Temporal lobe (tissue), 2 donors: ENCODE data around the gene PEX19. TPM values are rescaled to one million over a fixed set of nuclear protein-coding genes. Genes with fewer than 3 reads are reported as not detected.

Source experiments
- small RNA-seq: library from RNA; depleted of rRNA; stranded (forward); fragments of <200 nt; gene quantifications from one replicate; pipeline ENCODE3, GENCODE V24; 2014; ENCODE audit warnings: low replicate concordance
- total RNA-seq: library from RNA; depleted of rRNA; stranded (reverse); fragments of >200 nt; gene quantifications from one replicate; pipeline ENCODE4 v1.2.3, GENCODE V29; 2014

Gene PEX19
- total RNA-seq, 1 donor from 2014 or later: 21.1 TPM

Small RNA genes within 50 kb of the gene (small RNA-seq; reads per million reads assigned to genes)
- not detected for gene RF00019

Other genes starting within 250 kb of the PEX19 start
- gene KCNJ10, start 215.0 kb downstream of the PEX19 start, total RNA-seq: 5.9 TPM
- 10.6 TPM for gene KCNJ9, start 203.6 kb downstream of the PEX19 start, total RNA-seq
- 43.5 TPM for gene IGSF8, start 186.5 kb downstream of the PEX19 start, total RNA-seq
- 93.2 TPM for gene ATP1A2, start 169.4 kb downstream of the PEX19 start, total RNA-seq
- gene ATP1A4, start 133.5 kb downstream of the PEX19 start, total RNA-seq: under 0.01 TPM
- gene CASQ1, start 94.6 kb downstream of the PEX19 start, total RNA-seq: 7.6 TPM
- gene PEA15, start 79.7 kb downstream of the PEX19 start, total RNA-seq: 178 TPM
- gene DCAF8, start 22.6 kb downstream of the PEX19 start, total RNA-seq: 47.9 TPM
- gene COPA, start 58.1 kb upstream of the PEX19 start, total RNA-seq: 121 TPM
- gene NCSTN, start 58.2 kb upstream of the PEX19 start, total RNA-seq: 72.5 TPM
- gene NHLH1, start 81.9 kb upstream of the PEX19 start, total RNA-seq: 0.98 TPM
- 19.4 TPM for gene VANGL2, start 115.4 kb upstream of the PEX19 start, total RNA-seq
- not detected for gene SLAMF6, start 238.1 kb upstream of the PEX19 start, total RNA-seq